Measurements from ENCODE around the gene HSPBP1.

HSPBP1 gene

DNA sequence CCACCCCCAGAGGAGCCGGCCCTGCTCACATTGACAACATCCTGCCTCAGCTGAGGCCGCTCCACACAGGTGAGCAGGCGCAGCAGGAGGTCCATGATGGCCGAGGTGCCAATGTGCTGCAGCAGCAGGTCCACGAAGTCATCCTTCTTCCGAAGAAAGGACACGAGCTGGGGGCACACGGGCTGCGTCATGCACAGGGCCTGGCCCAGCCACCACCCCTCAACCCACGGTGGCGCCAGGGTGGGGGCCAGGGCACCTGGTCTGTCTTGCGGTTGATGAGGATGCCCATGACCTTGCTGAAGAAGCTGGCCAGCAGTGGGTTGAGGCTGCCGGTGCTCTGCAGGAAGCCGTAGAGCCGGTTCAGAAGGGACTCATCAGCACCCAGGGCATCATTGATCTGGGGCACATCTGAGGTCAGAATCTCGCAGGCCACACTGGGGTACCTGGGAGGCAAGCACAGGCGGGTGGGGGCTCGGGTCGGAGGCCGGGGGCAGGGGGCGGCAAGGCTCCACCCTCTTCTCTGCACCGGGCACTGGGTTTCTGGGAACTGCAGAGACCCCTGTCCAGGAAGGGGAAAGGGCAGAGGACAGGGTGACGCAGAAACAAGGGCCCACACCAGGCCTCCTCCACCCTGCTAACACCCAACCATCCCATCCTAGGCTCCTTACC, 34.5 kb downstream of the HSPBP1 start:
- DNase-seq (ENCODE audit: extremely low read depth, low read depth) = no peak
- no peak overlapping the region for H3K4me3 ChIP-seq (replicated peaks; ENCODE audit: low read depth, low read length)
- TF ChIP-seq, protein P1, sequence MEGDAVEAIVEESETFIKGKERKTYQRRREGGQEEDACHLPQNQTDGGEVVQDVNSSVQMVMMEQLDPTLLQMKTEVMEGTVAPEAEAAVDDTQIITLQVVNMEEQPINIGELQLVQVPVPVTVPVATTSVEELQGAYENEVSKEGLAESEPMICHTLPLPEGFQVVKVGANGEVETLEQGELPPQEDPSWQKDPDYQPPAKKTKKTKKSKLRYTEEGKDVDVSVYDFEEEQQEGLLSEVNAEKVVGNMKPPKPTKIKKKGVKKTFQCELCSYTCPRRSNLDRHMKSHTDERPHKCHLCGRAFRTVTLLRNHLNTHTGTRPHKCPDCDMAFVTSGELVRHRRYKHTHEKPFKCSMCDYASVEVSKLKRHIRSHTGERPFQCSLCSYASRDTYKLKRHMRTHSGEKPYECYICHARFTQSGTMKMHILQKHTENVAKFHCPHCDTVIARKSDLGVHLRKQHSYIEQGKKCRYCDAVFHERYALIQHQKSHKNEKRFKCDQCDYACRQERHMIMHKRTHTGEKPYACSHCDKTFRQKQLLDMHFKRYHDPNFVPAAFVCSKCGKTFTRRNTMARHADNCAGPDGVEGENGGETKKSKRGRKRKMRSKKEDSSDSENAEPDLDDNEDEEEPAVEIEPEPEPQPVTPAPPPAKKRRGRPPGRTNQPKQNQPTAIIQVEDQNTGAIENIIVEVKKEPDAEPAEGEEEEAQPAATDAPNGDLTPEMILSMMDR (IDR thresholded peaks at IDR 0.05; ENCODE audit: low read depth, low read length, missing control alignments) = no peak

DNA sequence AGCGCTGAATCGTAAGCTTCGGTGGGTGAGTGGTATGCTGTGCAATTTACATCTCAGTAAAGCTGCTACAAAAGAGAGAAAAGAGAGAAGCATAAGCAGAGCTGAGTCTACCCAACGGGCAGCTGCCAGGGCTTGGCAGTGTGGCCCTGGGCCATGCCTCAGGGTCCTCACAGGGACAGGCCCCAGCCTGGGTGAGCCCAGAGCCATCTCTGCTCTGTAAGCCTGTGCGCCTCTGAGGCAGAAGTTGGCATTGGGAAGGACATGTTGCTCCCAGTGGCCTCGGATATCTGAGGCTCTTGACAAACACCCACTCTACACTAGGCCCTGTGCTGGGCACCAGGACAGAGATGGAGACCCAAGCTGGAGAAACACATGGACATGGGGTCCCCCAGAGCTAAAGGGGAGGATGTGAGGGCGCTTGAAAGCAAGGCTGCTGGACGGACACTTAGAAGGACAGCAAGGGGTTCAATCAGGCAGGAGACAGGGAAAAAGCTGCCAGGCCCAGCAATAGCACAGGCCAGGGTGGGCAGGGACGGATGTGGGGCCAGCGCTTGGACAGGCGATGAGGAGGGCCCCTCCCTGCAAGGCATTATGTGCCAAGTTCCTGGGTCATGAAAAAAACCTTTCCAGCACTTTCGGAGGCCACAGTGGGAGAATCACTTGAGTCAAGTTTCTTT, 35.8 kb downstream of the HSPBP1 start:
- H3K4me3 ChIP-seq (replicated peaks; ENCODE audit: low read depth, low read length) = no peak overlapping the region
- DNase-seq (ENCODE audit: extremely low read depth, low read depth) = no peak
- TF ChIP-seq, protein P1 (IDR thresholded peaks at IDR 0.05; ENCODE audit: low read depth, low read length, missing control alignments) = no peak

DNA sequence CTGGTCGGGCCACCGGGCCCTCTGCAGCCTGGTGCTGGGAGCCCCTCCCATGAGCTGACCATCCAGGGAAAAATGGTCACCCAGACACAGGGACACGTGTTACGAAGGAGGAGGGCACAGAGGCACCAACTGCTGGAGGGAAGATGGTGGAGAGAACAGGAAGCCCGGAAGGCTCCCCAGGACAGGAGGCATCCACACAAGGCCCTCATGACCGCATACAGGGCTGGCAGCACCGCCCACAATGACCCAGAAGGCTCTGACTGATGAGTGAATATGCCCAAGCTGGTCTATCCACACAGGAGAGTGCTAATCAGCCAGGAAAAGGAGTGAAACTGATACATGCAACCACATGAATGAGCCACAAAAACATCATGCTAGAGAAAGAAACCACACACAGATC, 37.4 kb downstream of the HSPBP1 start:
- no peak overlapping the region for H3K4me3 ChIP-seq (replicated peaks; ENCODE audit: low read depth, low read length)
- TF ChIP-seq, protein P1 (IDR thresholded peaks at IDR 0.05; ENCODE audit: low read depth, low read length, missing control alignments) = no peak
- DNase-seq (ENCODE audit: extremely low read depth, low read depth) = no peak

DNA sequence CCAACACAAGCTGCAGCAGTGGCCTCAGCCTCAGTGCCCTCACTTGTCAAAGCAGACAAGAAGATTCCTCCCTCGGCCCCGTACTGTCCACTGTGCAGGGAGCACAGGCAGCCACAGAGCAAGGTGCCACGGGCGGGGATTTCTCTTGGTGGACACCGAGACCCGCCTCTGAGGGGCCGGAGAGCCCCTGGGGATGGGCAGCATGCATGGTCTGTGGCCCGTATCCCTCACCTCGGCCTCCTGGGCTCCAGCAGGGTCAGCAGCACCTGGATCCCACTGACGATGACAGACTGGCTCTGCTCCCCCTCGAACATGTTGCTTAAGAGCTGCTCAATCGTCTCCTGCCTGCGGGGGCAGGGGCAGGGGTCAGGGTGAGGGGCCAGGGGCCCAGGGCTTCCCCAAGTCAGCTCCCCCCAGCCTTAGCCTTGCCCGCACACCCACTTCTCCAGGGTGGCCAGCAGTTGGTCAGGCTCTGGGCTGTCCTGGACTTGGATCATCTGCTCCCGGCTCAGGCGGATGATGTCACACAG, 37.9 kb downstream of the HSPBP1 start:
- H3K4me3 ChIP-seq (replicated peaks; ENCODE audit: low read depth, low read length) = no peak overlapping the region
- no peak for DNase-seq (ENCODE audit: extremely low read depth, low read depth)
- TF ChIP-seq, protein P1 (IDR thresholded peaks at IDR 0.05; ENCODE audit: low read depth, low read length, missing control alignments) = no peak

DNA sequence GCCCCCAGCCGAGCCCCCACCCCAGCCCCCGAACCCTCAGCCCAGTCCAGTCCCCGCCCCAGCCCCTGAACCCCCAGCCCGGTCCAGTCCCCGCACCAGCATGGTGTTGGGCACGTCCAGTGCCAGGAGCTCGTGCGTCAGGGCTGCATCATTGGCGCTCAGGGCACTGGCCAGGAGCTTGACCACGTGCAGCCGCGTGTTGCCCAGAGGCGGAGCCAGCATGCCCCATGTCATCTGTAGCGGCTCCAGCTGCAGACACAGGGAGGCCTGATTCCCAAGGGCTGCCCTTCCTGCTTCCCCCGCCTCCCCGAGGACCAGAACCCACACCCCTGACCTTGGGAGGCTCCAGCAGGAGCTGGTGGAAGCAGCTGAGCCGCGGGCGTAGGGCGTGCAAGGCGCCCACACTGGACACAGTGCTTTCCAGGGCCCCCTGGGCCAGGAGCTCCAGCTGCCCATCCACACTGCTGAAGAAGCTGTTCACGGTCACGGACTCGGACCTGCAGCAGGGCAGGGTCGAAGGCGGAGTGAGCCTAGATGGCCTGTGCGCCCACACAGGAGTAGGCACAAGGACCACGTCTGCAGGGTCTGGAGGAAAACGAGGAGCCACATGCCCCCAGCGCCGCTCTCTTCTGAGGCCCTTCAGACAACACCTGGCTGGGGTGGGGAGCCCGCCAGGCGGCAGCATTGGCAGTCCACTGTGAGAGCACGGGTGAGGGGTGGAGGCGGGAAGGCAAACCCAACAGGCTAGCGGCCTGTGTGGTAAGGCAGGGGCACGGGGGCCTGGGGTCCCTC, 38.6 kb downstream of the HSPBP1 start:
- TF ChIP-seq, protein P1 (IDR thresholded peaks at IDR 0.05; ENCODE audit: low read depth, low read length, missing control alignments) = no peak
- no peak for DNase-seq (ENCODE audit: extremely low read depth, low read depth)
- no peak overlapping the region for H3K4me3 ChIP-seq (replicated peaks; ENCODE audit: low read depth, low read length)

DNA sequence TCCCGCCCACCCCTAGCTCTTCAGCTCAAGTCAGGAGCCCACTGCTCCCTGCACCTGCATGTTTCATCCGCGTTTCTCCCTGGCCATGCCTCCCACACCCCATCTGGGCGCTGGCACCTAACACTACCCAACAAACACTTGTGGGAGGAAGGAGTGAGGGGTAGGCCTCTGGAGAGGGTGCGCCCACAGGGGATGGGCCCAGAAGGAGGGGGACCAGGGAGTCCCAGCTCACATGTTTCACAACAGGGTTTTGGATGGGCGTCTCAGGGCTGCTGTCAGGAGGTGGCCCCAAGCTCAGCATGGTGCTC, 39.2 kb downstream of the HSPBP1 start:
- no peak overlapping the region for H3K4me3 ChIP-seq (replicated peaks; ENCODE audit: low read depth, low read length)
- DNase-seq (ENCODE audit: extremely low read depth, low read depth) = no peak
- TF ChIP-seq, protein P1 (IDR thresholded peaks at IDR 0.05; ENCODE audit: low read depth, low read length, missing control alignments) = no peak

Data from HFF-Myc (cell line).